Neural crest cell (in vitro differentiated cells): ENCODE data around the gene LZTS3. TPM values are rescaled to one million over a fixed set of nuclear protein-coding genes. Genes with fewer than 3 reads are reported as not detected.
"Not testable (repeated sequence)": the region's sequence is repeated elsewhere in the genome, so short reads cannot be mapped to it uniquely, and the experiment has no call there.

Source experiments
- DNase-seq: peaks from one replicate; pipeline ENCODE4 v3.0.0; 2021; ENCODE audit warnings: low read depth, mixed read lengths, low spot score
- H3K27ac Mint-ChIP-seq: one replicate; pipeline ENCODE4 v1.8.0; 2021; ENCODE audit warnings: mild to moderate bottlenecking, mixed read lengths; ENCODE audit not compliant: unreplicated experiment
- H3K27me3 Mint-ChIP-seq: 2 replicates; pipeline ENCODE4 v1.8.0; 2021; ENCODE audit warnings: low read depth, mild to moderate bottlenecking, mixed read lengths
- H3K36me3 Mint-ChIP-seq: 2 replicates; pipeline ENCODE4 v1.8.0; 2021; ENCODE audit warnings: low read depth, mild to moderate bottlenecking, mixed read lengths
- H3K4me1 Mint-ChIP-seq: 2 replicates; pipeline ENCODE4 v1.8.0; 2021; ENCODE audit warnings: mixed read lengths
- H3K4me3 Mint-ChIP-seq: one replicate; pipeline ENCODE4 v1.8.0; 2021; ENCODE audit warnings: mild to moderate bottlenecking, mixed read lengths
- H3K9me3 Mint-ChIP-seq: 2 replicates; pipeline ENCODE4 v1.8.0; 2021; ENCODE audit warnings: mixed read lengths
- CTCF ChIP-seq: fragments of 200-600 bp; sonication (generic); conservative IDR thresholded peaks from 2 replicates; pipeline ENCODE4 v1.5.0; 2021; ENCODE audit warnings: antibody characterized with exemption, mild to moderate bottlenecking
- total RNA-seq: library from RNA; stranded (reverse); gene quantifications from 2 replicates; pipeline ENCODE4 v1.2.1, GENCODE V29; 2021

LZTS3 gene
- total RNA-seq, 1 donor from 2014 or later, result 10.8 TPM

DNA sequence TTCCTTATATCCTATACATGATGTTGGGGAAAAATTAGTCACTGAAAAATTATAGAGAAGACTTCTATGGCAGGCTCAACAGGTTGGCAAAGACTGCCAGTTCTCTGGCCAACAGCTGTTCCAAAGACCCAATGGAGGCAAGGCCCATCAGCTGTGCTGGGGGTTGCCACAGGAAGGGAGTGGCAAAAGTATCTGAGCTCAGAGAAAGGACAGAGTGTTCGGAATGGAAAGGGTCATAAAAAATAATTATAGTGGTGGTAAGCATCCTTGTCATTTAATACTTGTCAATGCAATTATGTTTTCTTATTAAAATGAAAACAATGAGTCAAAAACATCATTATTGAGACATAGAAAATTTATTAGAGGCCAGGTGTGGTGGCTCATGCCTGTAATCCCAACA lies 49.8 kb downstream of the LZTS3 start:
- H3K4me1 Mint-ChIP-seq, result no peaks in the 10 kb centered on the region
- peaks cover 35% of the 10 kb centered on the region for H3K36me3 Mint-ChIP-seq
- H3K27ac Mint-ChIP-seq, result no peak overlapping the region
- H3K27me3 Mint-ChIP-seq, result no peaks in the 10 kb centered on the region
- H3K4me3 Mint-ChIP-seq, result no peak overlapping the region
- no peak for TF ChIP-seq CTCF
- no peak for DNase-seq
- H3K9me3 Mint-ChIP-seq, result peaks cover 8% of the 10 kb centered on the region

DNA sequence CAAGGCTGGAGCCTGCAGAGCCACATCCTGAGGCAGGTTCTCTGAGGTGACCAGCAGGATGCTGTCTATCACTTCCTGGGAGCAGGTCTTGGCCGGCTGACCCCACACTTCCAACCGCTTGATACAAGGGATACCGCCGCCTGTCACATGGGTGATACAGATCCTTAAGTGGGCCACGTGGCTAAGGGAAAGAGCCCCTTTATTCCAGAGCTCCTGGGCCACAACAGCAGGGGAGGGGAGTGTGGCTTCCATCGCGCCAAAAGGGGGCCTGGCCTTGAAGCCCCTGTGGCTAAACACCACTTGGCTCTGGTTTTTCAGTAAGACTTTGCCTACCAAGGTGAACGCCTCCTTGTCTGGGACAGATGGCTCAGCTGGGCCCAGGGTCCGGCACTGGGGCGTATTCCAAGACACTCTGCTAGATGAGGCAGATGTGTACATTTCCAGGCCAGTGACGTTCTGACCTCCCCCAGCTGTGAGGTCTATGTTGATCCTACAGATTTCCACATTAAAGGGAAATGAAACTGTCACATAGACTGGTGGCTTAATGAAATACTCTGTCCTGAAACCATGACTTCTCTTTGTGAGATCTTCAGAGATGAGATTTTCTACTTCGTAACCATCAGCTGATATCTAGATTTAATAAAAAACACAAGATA lies 51.3 kb downstream of the LZTS3 start:
- no peak overlapping the region for H3K4me3 Mint-ChIP-seq
- peaks cover 8% of the 10 kb centered on the region for H3K9me3 Mint-ChIP-seq
- peaks cover 35% of the 10 kb centered on the region for H3K36me3 Mint-ChIP-seq
- no peaks in the 10 kb centered on the region for H3K4me1 Mint-ChIP-seq
- TF ChIP-seq CTCF, result no peak
- H3K27ac Mint-ChIP-seq, result peak overlapping the region; percentile 19
- no peaks in the 10 kb centered on the region for H3K27me3 Mint-ChIP-seq
- DNase-seq, result no peak

DNA sequence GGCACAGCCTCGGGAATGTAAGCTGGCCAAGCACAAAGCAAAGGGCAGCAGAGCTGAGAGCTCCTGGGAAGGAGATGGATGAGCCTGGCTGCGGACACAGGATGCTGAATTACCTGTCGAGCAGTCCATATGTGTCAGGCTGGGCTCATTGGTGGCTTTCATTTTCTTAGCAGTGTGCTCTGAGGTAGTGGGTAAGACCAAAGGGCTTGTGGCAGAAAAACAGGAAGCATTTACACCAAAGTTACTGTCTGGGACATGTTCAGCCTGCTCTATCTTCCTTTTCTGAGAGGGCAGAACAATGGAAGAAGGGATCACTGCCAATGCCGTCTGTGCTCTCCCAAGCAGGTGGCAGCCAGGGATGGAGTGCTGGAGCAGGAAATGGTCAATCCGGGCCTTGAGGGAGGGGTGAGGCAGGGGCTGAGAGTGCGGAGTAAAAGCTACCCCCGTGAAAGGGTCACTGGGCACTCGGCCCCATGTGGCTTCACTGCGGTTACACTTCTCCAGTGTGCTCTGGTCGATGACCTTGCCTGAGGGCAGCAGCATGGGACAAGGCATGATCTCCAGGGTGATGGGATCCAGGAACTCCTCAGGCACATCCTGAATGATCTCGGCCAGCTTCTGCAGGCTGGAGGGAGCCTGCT lies 52.0 kb downstream of the LZTS3 start:
- Mint-ChIP-seq H3K27me3 (no peaks in the 10 kb centered on the region), H3K36me3 (peaks cover 35% of the 10 kb centered on the region), H3K4me3 (no peak overlapping the region), H3K9me3 (peaks cover 8% of the 10 kb centered on the region), H3K4me1 (no peaks in the 10 kb centered on the region), H3K27ac (peak overlapping the region; percentile 19)
- no peak for DNase-seq
- TF ChIP-seq CTCF, result no peak

GRCh38 chr20:3119044-3119443 lies 54.3 kb downstream of the LZTS3 start:
- Mint-ChIP-seq H3K4me1 (peaks cover 6% of the 10 kb centered on the region), H3K27me3 (no peaks in the 10 kb centered on the region), H3K9me3 (peaks cover 8% of the 10 kb centered on the region), H3K27ac (no peak overlapping the region), H3K4me3 (no peak overlapping the region), H3K36me3 (peaks cover 29% of the 10 kb centered on the region)
- no peak for DNase-seq
- no peak for TF ChIP-seq CTCF

DNA sequence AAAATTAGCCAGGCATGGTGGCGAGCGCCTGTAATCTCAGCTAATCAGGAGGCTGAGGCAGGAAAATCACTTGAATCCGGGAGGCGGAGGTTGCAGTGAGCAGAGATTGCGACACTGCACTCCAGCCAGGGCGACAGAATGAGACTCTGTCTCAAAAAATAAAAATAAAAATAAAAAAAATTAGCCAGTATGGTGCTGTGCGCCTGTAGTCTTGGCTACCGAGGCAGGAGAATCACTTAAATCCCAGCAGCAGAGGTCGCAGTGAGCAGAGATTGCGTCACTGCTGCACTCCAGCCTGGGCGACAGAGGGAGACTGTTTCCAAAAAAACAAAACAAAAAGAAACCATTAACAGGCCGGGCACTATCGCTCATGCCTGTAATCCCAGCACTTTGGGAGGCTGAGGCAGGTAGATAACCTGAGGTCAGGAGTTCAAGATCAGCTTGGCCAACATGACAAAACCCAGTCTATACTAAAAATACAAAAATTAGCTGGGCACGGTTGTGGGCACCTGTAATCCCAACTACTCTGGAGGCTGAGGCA lies 55.4 kb downstream of the LZTS3 start:
- peak; percentile 59 for TF ChIP-seq CTCF
- H3K9me3 Mint-ChIP-seq, H3K27me3 Mint-ChIP-seq, H3K4me3 Mint-ChIP-seq, H3K27ac Mint-ChIP-seq: not testable (repeated sequence)
- peaks cover 19% of the 10 kb centered on the region for H3K36me3 Mint-ChIP-seq
- peaks cover 13% of the 10 kb centered on the region for H3K4me1 Mint-ChIP-seq
- DNase-seq, result peak; percentile 29
